Measurements from ENCODE around the gene APOF. TPM values are rescaled to one million over a fixed set of nuclear protein-coding genes. Genes with fewer than 3 reads are reported as not detected.

The APOF gene
- total and polyA plus RNA-seq, 9 of the 15 experiments (the other 6 are each of a cell fraction or from before 2014, with no cell fraction given), result 0.09 to 0.15 (median 0.12) TPM; not detected in 5

DNA sequence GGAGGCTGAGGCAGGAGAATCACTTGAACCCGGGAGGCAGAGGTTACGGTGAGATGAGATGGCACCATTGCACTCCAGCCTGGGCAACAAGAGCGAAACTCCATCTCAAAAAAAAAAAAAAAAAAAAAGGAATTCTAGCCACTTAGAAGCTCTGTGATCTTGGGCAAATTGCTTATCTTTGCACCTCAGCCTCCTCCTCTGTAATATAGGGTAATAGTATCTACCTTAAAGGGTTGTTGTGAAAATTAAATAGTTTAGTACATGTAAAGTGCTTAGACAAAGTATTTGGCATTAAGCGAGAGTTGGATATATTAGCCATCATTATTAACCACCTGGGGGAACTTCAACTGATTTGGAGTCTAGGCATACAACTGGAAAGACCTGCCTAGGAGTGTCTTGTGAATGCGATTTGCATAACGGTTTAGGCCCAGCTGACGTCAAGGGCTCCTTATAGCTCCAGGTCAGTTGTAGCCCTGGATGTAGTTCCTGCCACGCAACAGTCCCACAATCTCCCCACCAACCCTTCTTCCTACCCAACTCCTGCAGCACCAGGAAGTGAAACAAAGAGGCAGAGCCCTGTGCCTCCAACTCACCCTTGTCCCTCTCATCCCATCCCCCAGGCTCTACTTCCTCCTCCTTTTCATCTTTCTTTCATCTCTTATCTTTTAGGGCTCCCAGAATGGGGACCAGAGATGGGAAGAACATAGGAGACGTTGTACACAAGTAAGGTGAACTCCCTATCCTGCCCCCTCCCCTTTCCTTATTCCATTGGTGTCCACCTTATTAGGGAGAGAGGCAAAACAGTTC lies 26.1 kb downstream of the APOF start (continued):
- TF ChIP-seq CTCF (IDR thresholded peaks at IDR 0.05 in 2 of 3, conservative IDR thresholded peaks at IDR 0.05 in 1 of 3; ENCODE audit: insufficient read depth in 2 of 3, low read depth in 1 of 3, low read length in 3 of 3) (no peak), TGIF2 (CRISPR knock-in tag; IDR thresholded peaks at IDR 0.05) (no peak), MCM7 (IDR thresholded peaks at IDR 0.05) (no peak), BRD9 (IDR thresholded peaks at IDR 0.05; ENCODE audit: low read depth, partially characterized antibody) (peak; percentile 47), ZBTB9 (CRISPR knock-in tag; IDR thresholded peaks at IDR 0.05) (no peak), TAF9B (IDR thresholded peaks at IDR 0.05; ENCODE audit: partially characterized antibody) (peak; percentile 84), DIDO1 (tag; IDR thresholded peaks at IDR 0.05; ENCODE audit: low read depth) (no peak), CBX3 (IDR thresholded peaks at IDR 0.05; ENCODE audit: borderline replicate concordance in 1 of 2, low read length in 2 of 2) (no peak), SOX6 (IDR thresholded peaks at IDR 0.05) (peak; percentile 53), ZFP1 (CRISPR knock-in tag; IDR thresholded peaks at IDR 0.05) (no peak), FOXO4 (CRISPR knock-in tag; IDR thresholded peaks at IDR 0.05) (no peak), ZNF707 (CRISPR knock-in tag; conservative IDR thresholded peaks at IDR 0.05) (no peak), ATF7 (IDR thresholded peaks at IDR 0.05) (peak; percentile 96), ARID2 (IDR thresholded peaks at IDR 0.05) (no peak), KAT7 (CRISPR knock-in tag; IDR thresholded peaks at IDR 0.05; ENCODE audit: borderline replicate concordance) (no peak), PHF20 (IDR thresholded peaks at IDR 0.05; ENCODE audit: partially characterized antibody) (peak; percentile 39), NR3C1 (CRISPR knock-in tag; IDR thresholded peaks at IDR 0.05) (no peak), ZNF717 (CRISPR knock-in tag; IDR thresholded peaks at IDR 0.05) (no peak), KDM4B (IDR thresholded peaks at IDR 0.05; ENCODE audit: borderline replicate concordance in 2 of 2, low read depth in 1 of 2) (no peak), CHD2 (IDR thresholded peaks at IDR 0.05; ENCODE audit: low read depth, low read length) (no peak)
- TF ChIP-seq, protein P1, sequence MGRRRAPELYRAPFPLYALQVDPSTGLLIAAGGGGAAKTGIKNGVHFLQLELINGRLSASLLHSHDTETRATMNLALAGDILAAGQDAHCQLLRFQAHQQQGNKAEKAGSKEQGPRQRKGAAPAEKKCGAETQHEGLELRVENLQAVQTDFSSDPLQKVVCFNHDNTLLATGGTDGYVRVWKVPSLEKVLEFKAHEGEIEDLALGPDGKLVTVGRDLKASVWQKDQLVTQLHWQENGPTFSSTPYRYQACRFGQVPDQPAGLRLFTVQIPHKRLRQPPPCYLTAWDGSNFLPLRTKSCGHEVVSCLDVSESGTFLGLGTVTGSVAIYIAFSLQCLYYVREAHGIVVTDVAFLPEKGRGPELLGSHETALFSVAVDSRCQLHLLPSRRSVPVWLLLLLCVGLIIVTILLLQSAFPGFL (CRISPR knock-in tag; IDR thresholded peaks at IDR 0.05), result no peak

Measured in K562 (cell line).